ENCODE measurements around the gene TRAF6. TPM values are rescaled to one million over a fixed set of nuclear protein-coding genes. Genes with fewer than 3 reads are reported as not detected.
"Not testable (repeated sequence)": the region's sequence is repeated elsewhere in the genome, so short reads cannot be mapped to it uniquely, and the experiment has no call there.

The TRAF6 gene
- total RNA-seq, 3 donors from 2014 or later = 11.5 to 19.9 (median 16.8) TPM

GRCh38 chr11:36485298-36486002, 24.6 kb downstream of the TRAF6 start:
- H3K36me3 ChIP-seq = no peaks in the 10 kb centered on the region
- DNase-seq (ENCODE audit: low spot score in 2 of 2) = no peak
- no peaks in the 10 kb centered on the region for H3K9me3 ChIP-seq
- intact Hi-C loops (cut with DNase I; ENCODE audit: low total_unique reads) = loop anchor here (5.0 kb wide), 1 partner anchor 193 kb away; no protein-coding TSS in a partner anchor
- H3K4me1 ChIP-seq = no peaks in the 10 kb centered on the region
- TF ChIP-seq POLR2AphosphoS5 (IDR thresholded peaks at IDR 0.05) (no peak), CTCF (IDR thresholded peaks at IDR 0.05) (no peak), POLR2A (IDR thresholded peaks at IDR 0.05) (no peak)
- H3K4me3 ChIP-seq = no peak overlapping the region
- H3K27ac ChIP-seq = no peak overlapping the region
- no peaks in the 10 kb centered on the region for H3K27me3 ChIP-seq

GRCh38 chr11:36483042-36483441, 27.0 kb downstream of the TRAF6 start:
- H3K4me1 ChIP-seq; H3K4me3 ChIP-seq; DNase-seq (ENCODE audit: low spot score in 2 of 2); H3K36me3 ChIP-seq; H3K9me3 ChIP-seq; H3K27me3 ChIP-seq; H3K27ac ChIP-seq; intact Hi-C loops (cut with DNase I; ENCODE audit: low total_unique reads): not testable (repeated sequence)

- no peak overlapping the region for H3K4me3 ChIP-seq
Observed at GRCh38 chr11:36480833-36481232, 29.2 kb downstream of the TRAF6 start.

GRCh38 chr11:36478700-36479329, 31.3 kb downstream of the TRAF6 start:
- peak in 2 of 3 donors; percentile 32 to 43 for TF ChIP-seq CTCF (IDR thresholded peaks at IDR 0.05)
- TF ChIP-seq POLR2AphosphoS5 (IDR thresholded peaks at IDR 0.05) = no peak
- no peak overlapping the region for H3K27ac ChIP-seq
- no peaks in the 10 kb centered on the region for H3K27me3 ChIP-seq
- no peaks in the 10 kb centered on the region for H3K9me3 ChIP-seq
- H3K36me3 ChIP-seq = no peaks in the 10 kb centered on the region
- intact Hi-C loops (cut with DNase I; ENCODE audit: low total_unique reads) = no loop called here
- no peaks in the 10 kb centered on the region for H3K4me1 ChIP-seq
- no peak for DNase-seq (ENCODE audit: low spot score in 2 of 2)
- H3K4me3 ChIP-seq = no peak overlapping the region

More at GRCh38 chr11:36480833-36481232, 29.2 kb downstream of the TRAF6 start:
- no peak for DNase-seq (ENCODE audit: low spot score in 2 of 2)
- no peaks in the 10 kb centered on the region for H3K27me3 ChIP-seq
- H3K36me3 ChIP-seq = no peaks in the 10 kb centered on the region
- TF ChIP-seq CTCF (IDR thresholded peaks at IDR 0.05) = no peak
- TF ChIP-seq POLR2AphosphoS5 (IDR thresholded peaks at IDR 0.05) = no peak
- no peak for TF ChIP-seq POLR2A (IDR thresholded peaks at IDR 0.05)
- no peaks in the 10 kb centered on the region for H3K9me3 ChIP-seq
- H3K4me1 ChIP-seq = no peaks in the 10 kb centered on the region
- H3K27ac ChIP-seq = no peak overlapping the region
- intact Hi-C loops (cut with DNase I; ENCODE audit: low total_unique reads) = no loop called here

- TF ChIP-seq POLR2AphosphoS5 (IDR thresholded peaks at IDR 0.05) = no peak
- no peak for TF ChIP-seq POLR2A (IDR thresholded peaks at IDR 0.05)
- TF ChIP-seq CTCF (IDR thresholded peaks at IDR 0.05) = no peak
- Histone ChIP-seq H3K9me3 (no peaks in the 10 kb centered on the region), H3K4me3 (no peak overlapping the region), H3K36me3 (no peaks in the 10 kb centered on the region), H3K4me1 (no peaks in the 10 kb centered on the region), H3K27ac (no peak overlapping the region), H3K27me3 (no peaks in the 10 kb centered on the region)
- intact Hi-C loops (cut with DNase I; ENCODE audit: low total_unique reads) = no loop called here
- DNase-seq (ENCODE audit: low spot score in 2 of 2) = no peak
Observed at GRCh38 chr11:36475192-36475591, 34.9 kb downstream of the TRAF6 start.

Measured in breast epithelium (tissue), 4 donors.